Keratinocyte (primary cell): Measurements from ENCODE around the gene CIPC. TPM values are rescaled to one million over a fixed set of nuclear protein-coding genes. Genes with fewer than 3 reads are reported as not detected.

Experiments
- DNase-seq: peaks from one replicate; pipeline ENCODE4 v3.0.0-alpha.2; 2011; ENCODE audit warnings: low read depth, missing footprints, low spot score
- FAIRE-seq: peaks from 2 replicates; lab custom pipeline; 2011; peaks lifted over from hg19 to GRCh38; lab: Jason Lieb, UNC
- H2AFZ ChIP-seq: 2 replicates; pipeline ENCODE4 v1.6.0; 2012; ENCODE audit warnings: low read length, control low read depth, inconsistent platforms; ENCODE audit not compliant: control insufficient read depth
- H3K27ac ChIP-seq: 2 replicates; pipeline ENCODE4 v1.5.1; 2011; ENCODE audit warnings: low read length; ENCODE audit not compliant: control insufficient read depth, insufficient read depth
- H3K27me3 ChIP-seq: 3 replicates; pipeline ENCODE4 v1.6.0; 2011; ENCODE audit warnings: low read length; ENCODE audit not compliant: control insufficient read depth, insufficient read depth; ENCODE audit errors: extremely low read depth
- H3K36me3 ChIP-seq, 2 experiments: 2 replicates in 1 of 2; 3 replicates in 1 of 2; pipeline ENCODE4 v1.5.1; 2011; ENCODE audit warnings: low read length in 2 of 2, mild to moderate bottlenecking in 1 of 2; ENCODE audit not compliant: control insufficient read depth in 2 of 2, insufficient read depth in 2 of 2; ENCODE audit errors: extremely low read depth in 1 of 2
- H3K4me1 ChIP-seq: 3 replicates; pipeline ENCODE4 v1.5.1; 2011; ENCODE audit warnings: low read length; ENCODE audit not compliant: control insufficient read depth, insufficient read depth; ENCODE audit errors: extremely low read depth
- H3K4me2 ChIP-seq: 3 replicates; pipeline ENCODE4 v1.6.0; 2011; ENCODE audit warnings: low read depth, low read length; ENCODE audit not compliant: control insufficient read depth, insufficient read depth; ENCODE audit errors: extremely low read depth
- H3K4me3 ChIP-seq, 3 experiments: fragments of 200-600 bp in 1 of 3; sonication (generic) in 1 of 3; 2 replicates in 2 of 3; 3 replicates in 1 of 3; pipeline ENCODE4 v1.5.1; 2011 to 2016; ENCODE audit warnings: low read length in 3 of 3, mild to moderate bottlenecking in 3 of 3, control low read depth in 2 of 3, inconsistent platforms in 1 of 3, low read depth in 1 of 3, mixed read lengths in 1 of 3, mixed run types in 1 of 3, moderate library complexity in 1 of 3; ENCODE audit not compliant: control insufficient read depth in 2 of 3, insufficient read depth in 2 of 3; ENCODE audit errors: extremely low read depth in 1 of 3
- H3K79me2 ChIP-seq: 2 replicates; pipeline ENCODE4 v1.6.0; 2012; ENCODE audit warnings: low read length; ENCODE audit not compliant: control insufficient read depth, insufficient read depth
- H3K9ac ChIP-seq: 3 replicates; pipeline ENCODE4 v1.6.0; 2011; ENCODE audit warnings: low read length; ENCODE audit not compliant: control insufficient read depth, insufficient read depth; ENCODE audit errors: extremely low read depth
- H3K9me1 ChIP-seq: 3 replicates; pipeline ENCODE4 v1.6.0; 2011; ENCODE audit warnings: low read length; ENCODE audit not compliant: control insufficient read depth, insufficient read depth; ENCODE audit errors: extremely low read depth
- H3K9me3 ChIP-seq: 2 replicates; pipeline ENCODE4 v1.5.1; 2012; ENCODE audit warnings: low read depth, low read length; ENCODE audit not compliant: control insufficient read depth
- H4K20me1 ChIP-seq: 3 replicates; pipeline ENCODE4 v1.6.0; 2011; ENCODE audit warnings: low read length; ENCODE audit not compliant: control insufficient read depth, insufficient read depth; ENCODE audit errors: extremely low read depth
- CTCF ChIP-seq, 3 experiments: IDR thresholded peaks in 1 of 3; conservative IDR thresholded peaks in 1 of 3; optimal IDR thresholded peaks in 1 of 3; 2 replicates in 2 of 3; 3 replicates in 1 of 3; pipeline versions ENCODE3 to v1.5.1; 2011; ENCODE audit warnings: low read length in 3 of 3, mild to moderate bottlenecking in 3 of 3, moderate library complexity in 2 of 3, control low read depth in 1 of 3, inconsistent platforms in 1 of 3; ENCODE audit not compliant: insufficient read depth in 2 of 3; ENCODE audit errors: extremely low read depth in 1 of 3
- EZH2 ChIP-seq: IDR thresholded peaks from one replicate; pipeline ENCODE4 v1.6.1; 2012; ENCODE audit warnings: inconsistent platforms, mild to moderate bottlenecking, low read length, moderate library complexity
- dilution Hi-C: fragments of 300-500 bp; cut with MboI; formaldehyde crosslinking; loops from one replicate; pipeline ENCODE4 v1.7.0; 2020; ENCODE audit warnings: low sequenced_read_pairs; ENCODE audit not compliant: extremely low pct_ligation_motif_present
- polyA plus RNA-seq, 5 experiments: library from polyadenylated mRNA; depleted of rRNA in 3 of 5; stranded (reverse) in 3 of 5; stranded (forward) in 1 of 5; unstranded in 1 of 5; fragments of >200 nt; gene quantifications; 1 replicate in 1 of 5; 2 replicates in 3 of 5; 3 replicates in 1 of 5; pipeline versions ENCODE4 v1.2.1 to v1.2.3, GENCODE V29; 2011 to 2012; ENCODE audit warnings: missing spikeins in 2 of 5, low read depth in 1 of 5, low replicate concordance in 1 of 5

The CIPC gene
- polyA plus RNA-seq, 1 donor (not counting 4 experiments of a cell fraction or from before 2014, with no cell fraction given): 13.2 TPM

- TF ChIP-seq EZH2 (no peak), CTCF (optimal IDR thresholded peaks at IDR 0.05 in 1 of 3, IDR thresholded peaks at IDR 0.05 in 1 of 3, conservative IDR thresholded peaks at IDR 0.05 in 1 of 3; ENCODE audit: extremely low read depth in 1 of 3, insufficient read depth in 2 of 3, low read length in 3 of 3) (no peak)
- dilution Hi-C loops: no loop called here
Measured at GRCh38 chr14:77084985-77085384, 13.1 kb upstream of the CIPC start.

GRCh38 chr14:77085538-77085937, 12.5 kb upstream of the CIPC start:
- Histone ChIP-seq H3K9me3 (no peaks in the 10 kb centered on the region), H3K27ac (no peak overlapping the region), H3K9ac (no peak overlapping the region), H3K4me2 (no peak overlapping the region), H4K20me1 (no peaks in the 10 kb centered on the region), H3K79me2 (no peaks in the 10 kb centered on the region), H3K27me3 (no peaks in the 10 kb centered on the region), H3K4me1 (peaks cover 18% of the 10 kb centered on the region), H3K36me3 (no peaks in the 10 kb centered on the region), H3K4me3 (no peak overlapping the region), H3K9me1 (no peaks in the 10 kb centered on the region), H2AFZ (no peak overlapping the region)
- no peak for FAIRE-seq
- DNase-seq: no peak
- TF ChIP-seq EZH2 (no peak), CTCF (optimal IDR thresholded peaks at IDR 0.05 in 1 of 3, IDR thresholded peaks at IDR 0.05 in 1 of 3, conservative IDR thresholded peaks at IDR 0.05 in 1 of 3; ENCODE audit: extremely low read depth in 1 of 3, insufficient read depth in 2 of 3, low read length in 3 of 3) (no peak)
- dilution Hi-C loops: no loop called here

More at GRCh38 chr14:77084985-77085384, 13.1 kb upstream of the CIPC start:
- no peak overlapping the region for H3K9ac ChIP-seq
- no peak overlapping the region for H3K27ac ChIP-seq
- H3K79me2 ChIP-seq: no peaks in the 10 kb centered on the region
- no peak overlapping the region for H3K4me2 ChIP-seq
- no peak overlapping the region for H2AFZ ChIP-seq
- H3K4me3 ChIP-seq: no peak overlapping the region
- no peaks in the 10 kb centered on the region for H3K27me3 ChIP-seq
- no peaks in the 10 kb centered on the region for H3K9me1 ChIP-seq
- no peaks in the 10 kb centered on the region for H3K36me3 ChIP-seq
- DNase-seq (no peak), FAIRE-seq (no peak)
- no peaks in the 10 kb centered on the region for H4K20me1 ChIP-seq
- H3K4me1 ChIP-seq: peaks cover 18% of the 10 kb centered on the region
- H3K9me3 ChIP-seq: no peaks in the 10 kb centered on the region
